Gastrocnemius medialis (tissue), 4 donors: ENCODE data around the gene HLCS. TPM values are rescaled to one million over a fixed set of nuclear protein-coding genes. Genes with fewer than 3 reads are reported as not detected.

Experiments used
- ATAC-seq, 2 donors: fragments of 150-250 bp; one replicate each; pipeline ENCODE4 v1.9.1; 2016
- DNase-seq, 2 donors: peaks; one replicate each; pipeline ENCODE4 v3.0.0-alpha.2; 2019
- H3K27ac ChIP-seq, 4 donors: fragments of 200-600 bp; sonication (generic); 1 replicate in 1 of 4; 2 replicates in 3 of 4; pipeline ENCODE4 v1.5.1; 2016 to 2018; ENCODE audit warnings: mild to moderate bottlenecking in 2 of 4, moderate library complexity in 1 of 4
- H3K27me3 ChIP-seq, 3 donors: fragments of 200-600 bp; sonication (generic) in 2 of 3; 1 replicate in 1 of 3; 2 replicates in 2 of 3; pipeline versions ENCODE4 v1.5.1 to v1.6.0; 2016 to 2019; ENCODE audit warnings: mild to moderate bottlenecking in 1 of 3, moderate library complexity in 1 of 3
- H3K36me3 ChIP-seq, 2 donors: fragments of 200-600 bp; sonication (generic) in 1 of 2; one replicate each; pipeline ENCODE4 v1.5.1; 2017 to 2018
- H3K4me1 ChIP-seq, 2 donors: fragments of 200-600 bp; sonication (generic) in 1 of 2; one replicate each; pipeline ENCODE4 v1.5.1; 2016 to 2017; ENCODE audit warnings: mild to moderate bottlenecking in 2 of 2
- H3K4me3 ChIP-seq, 4 donors: fragments of 200-600 bp; sonication (generic) in 3 of 4; 1 replicate in 1 of 4; 2 replicates in 3 of 4; pipeline ENCODE4 v1.5.1; 2016 to 2019; ENCODE audit warnings: mild to moderate bottlenecking in 2 of 4
- H3K9me3 ChIP-seq, 3 donors: fragments of 200-600 bp; sonication (generic) in 2 of 3; 1 replicate in 1 of 3; 2 replicates in 2 of 3; pipeline ENCODE4 v1.5.1; 2016 to 2019
- CTCF ChIP-seq, 5 experiments: fragments of 450-650 bp in 3 of 5; fragments of 200-600 bp in 2 of 5; sonication (generic) in 2 of 5; IDR thresholded peaks in 4 of 5; conservative IDR thresholded peaks in 1 of 5; 1 replicate in 4 of 5; 2 replicates in 1 of 5; pipeline ENCODE4 v1.5.1; 2016 to 2019; ENCODE audit warnings: antibody characterized with exemption in 5 of 5, mild to moderate bottlenecking in 3 of 5, moderate library complexity in 3 of 5
- POLR2A ChIP-seq, 2 donors: fragments of 450-650 bp; IDR thresholded peaks; one replicate each; pipeline ENCODE4 v1.6.1; 2017; ENCODE audit warnings: antibody characterized with exemption in 2 of 2, mild to moderate bottlenecking in 2 of 2, moderate library complexity in 2 of 2
- in situ Hi-C, 4 donors: fragments of 200-750 bp; cut with MboI; loops; one replicate each; pipeline versions ENCODE4 v1.15.0 to v1.8.0; 2017; ENCODE audit warnings: low sequenced_read_pairs in 4 of 4
- intact Hi-C: fragments of 100-400 bp; cut with DNase I; formaldehyde crosslinking; loops from one replicate; pipeline ENCODE4 v1.15.1; 2023; ENCODE audit warnings: low total_unique reads
- total RNA-seq, 4 donors: library from RNA; depleted of rRNA; stranded (reverse); fragments of >200 nt; gene quantifications; one replicate each; pipeline versions ENCODE4 v1.1.0 to v1.2.3, GENCODE V29; 2016

Gene HLCS
- total RNA-seq, 4 donors from 2014 or later: 10.6 to 18.4 (median 15.4) TPM

GRCh38 chr21:36767096-36767495, 199.4 kb downstream of the HLCS start:
- no peak for ATAC-seq
- H3K9me3 ChIP-seq: no peaks in the 10 kb centered on the region
- no peak for TF ChIP-seq POLR2A (IDR thresholded peaks at IDR 0.05)
- no peak for TF ChIP-seq CTCF (IDR thresholded peaks at IDR 0.05 in 4 of 5, conservative IDR thresholded peaks at IDR 0.05 in 1 of 5)
- H3K27ac ChIP-seq: no peak overlapping the region
- H3K27me3 ChIP-seq: no peaks in the 10 kb centered on the region
- H3K4me1 ChIP-seq: peaks cover 6 to 9% of the 10 kb centered on the region in 2 donors
- in situ Hi-C loops: no loop called here
- intact Hi-C loops: no loop called here
- peaks cover 0 to 4% of the 10 kb centered on the region in 2 donors for H3K36me3 ChIP-seq
- no peak for DNase-seq
- H3K4me3 ChIP-seq: no peak overlapping the region

GRCh38 chr21:36766511-36766910, 200.0 kb downstream of the HLCS start:
- no peak overlapping the region for H3K4me3 ChIP-seq

GRCh38 chr21:36765229-36765628, 201.2 kb downstream of the HLCS start:
- TF ChIP-seq POLR2A (IDR thresholded peaks at IDR 0.05): no peak
- no peak for TF ChIP-seq CTCF (IDR thresholded peaks at IDR 0.05 in 4 of 5, conservative IDR thresholded peaks at IDR 0.05 in 1 of 5)
- no peaks in the 10 kb centered on the region for H3K9me3 ChIP-seq

More at GRCh38 chr21:36766511-36766910, 200.0 kb downstream of the HLCS start:
- no peaks in the 10 kb centered on the region for H3K27me3 ChIP-seq
- no peaks in the 10 kb centered on the region for H3K9me3 ChIP-seq
- ATAC-seq (no peak), DNase-seq (no peak)
- no peak overlapping the region for H3K27ac ChIP-seq
- in situ Hi-C loops (no loop called here), intact Hi-C loops (no loop called here)
- H3K4me1 ChIP-seq: peaks cover 6 to 9% of the 10 kb centered on the region in 2 donors
- H3K36me3 ChIP-seq: peaks cover 0 to 4% of the 10 kb centered on the region in 2 donors
- TF ChIP-seq POLR2A (IDR thresholded peaks at IDR 0.05) (no peak), CTCF (IDR thresholded peaks at IDR 0.05 in 4 of 5, conservative IDR thresholded peaks at IDR 0.05 in 1 of 5) (no peak)

GRCh38 chr21:36763305-36763704, 203.2 kb downstream of the HLCS start:
- no peak for DNase-seq
- no peak for ATAC-seq
- H3K27me3 ChIP-seq: no peaks in the 10 kb centered on the region
- H3K36me3 ChIP-seq: peaks cover 0 to 4% of the 10 kb centered on the region in 2 donors
- H3K4me1 ChIP-seq: peaks cover 0 to 5% of the 10 kb centered on the region in 2 donors
- no peaks in the 10 kb centered on the region for H3K9me3 ChIP-seq
- no peak for TF ChIP-seq POLR2A (IDR thresholded peaks at IDR 0.05)
- no peak for TF ChIP-seq CTCF (IDR thresholded peaks at IDR 0.05 in 4 of 5, conservative IDR thresholded peaks at IDR 0.05 in 1 of 5)
- no peak overlapping the region for H3K27ac ChIP-seq
- no peak overlapping the region for H3K4me3 ChIP-seq
- intact Hi-C loops (no loop called here), in situ Hi-C loops (no loop called here)

More at GRCh38 chr21:36765229-36765628, 201.2 kb downstream of the HLCS start:
- intact Hi-C loops (no loop called here), in situ Hi-C loops (no loop called here)
- Histone ChIP-seq H3K4me1 (peaks cover 6 to 9% of the 10 kb centered on the region in 2 donors), H3K27ac (no peak overlapping the region), H3K27me3 (no peaks in the 10 kb centered on the region), H3K4me3 (no peak overlapping the region), H3K36me3 (peaks cover 0 to 4% of the 10 kb centered on the region in 2 donors)
- no peak for DNase-seq
- no peak for ATAC-seq

- Histone ChIP-seq H3K4me3 (no peak overlapping the region), H3K9me3 (no peaks in the 10 kb centered on the region), H3K27ac (no peak overlapping the region), H3K36me3 (peaks cover 0 to 4% of the 10 kb centered on the region in 2 donors), H3K27me3 (no peaks in the 10 kb centered on the region), H3K4me1 (peaks cover 0 to 5% of the 10 kb centered on the region in 2 donors)
- no peak for TF ChIP-seq CTCF (IDR thresholded peaks at IDR 0.05 in 4 of 5, conservative IDR thresholded peaks at IDR 0.05 in 1 of 5)
- TF ChIP-seq POLR2A (IDR thresholded peaks at IDR 0.05): no peak
- ATAC-seq: no peak
- intact Hi-C loops (no loop called here), in situ Hi-C loops (no loop called here)
- DNase-seq: no peak
Observed at GRCh38 chr21:36762642-36763041, 203.8 kb downstream of the HLCS start.
